ENCODE measurements around the gene STT3A.

GRCh38 chr11:125579811-125580210 is 12.8 kb upstream of the STT3A start:
- TF ChIP-seq CTCF (IDR thresholded peaks at IDR 0.05) (no peak), POLR2A (IDR thresholded peaks at IDR 0.05) (no peak), POLR2AphosphoS5 (IDR thresholded peaks at IDR 0.05) (no peak), EP300 (IDR thresholded peaks at IDR 0.05) (no peak)
